A673 (cell line): Measurements from ENCODE around the gene CCL4. TPM values are rescaled to one million over a fixed set of nuclear protein-coding genes. Genes with fewer than 3 reads are reported as not detected.

Experiments used
- BruUV-seq: library from RNA; stranded (reverse); fragments of 400-500 nt; replicated peaks from 2 replicates; lab custom pipeline; 2021; lab: Mats Ljungman, UMichigan
- CTCF ChIA-PET: fragments of 300-600 bp; sonication (Branson Sonifier 250); formaldehyde crosslinking; loops from one replicate; lab custom pipeline; 2022; ENCODE audit warnings: antibody characterized with exemption; lab: Charles Lee
- POLR2A ChIA-PET: fragments of 300-600 bp; sonication (Branson Sonifier 250); formaldehyde crosslinking; loops from one replicate; lab custom pipeline; 2022; ENCODE audit warnings: antibody characterized with exemption; ENCODE audit not compliant: low non-redundant PET; lab: Charles Lee
- DNase-seq: peaks from one replicate; pipeline ENCODE4 v3.0.0-alpha.2; 2015; ENCODE audit warnings: low spot score
- H3K27ac ChIP-seq: fragments of 200-600 bp; sonication (generic); 2 replicates; pipeline ENCODE4 v1.5.1; 2016; ENCODE audit warnings: mixed run types, low read depth, mild to moderate bottlenecking, mixed read lengths, antibody characterized with exemption, low read length; ENCODE audit not compliant: poor library complexity, severe bottlenecking
- H3K27me3 ChIP-seq: fragments of 200-600 bp; sonication (generic); replicated peaks from 2 replicates; pipeline ENCODE4 v1.6.1; 2017; ENCODE audit warnings: mixed run types, low read depth, mild to moderate bottlenecking, mixed read lengths, antibody characterized with exemption, low read length; ENCODE audit not compliant: insufficient read depth, poor library complexity
- H3K36me3 ChIP-seq: fragments of 200-600 bp; sonication (generic); 2 replicates; pipeline ENCODE4 v1.6.1; 2016; ENCODE audit warnings: mixed run types, mild to moderate bottlenecking, mixed read lengths, antibody characterized with exemption, low read length; ENCODE audit not compliant: insufficient read depth, poor library complexity, severe bottlenecking
- H3K4me1 ChIP-seq: fragments of 200-600 bp; sonication (generic); 2 replicates; pipeline ENCODE4 v1.6.1; 2017; ENCODE audit warnings: mixed run types, mild to moderate bottlenecking, mixed read lengths, antibody characterized with exemption, low read length; ENCODE audit not compliant: insufficient read depth, poor library complexity, severe bottlenecking
- H3K4me3 ChIP-seq: fragments of 200-600 bp; sonication (generic); 2 replicates; pipeline ENCODE4 v1.5.1; 2016; ENCODE audit warnings: low read depth, mixed run types, mild to moderate bottlenecking, mixed read lengths, low read length; ENCODE audit not compliant: poor library complexity, severe bottlenecking
- H3K9me3 ChIP-seq: fragments of 200-600 bp; sonication (generic); 2 replicates; pipeline ENCODE4 v1.6.1; 2016; ENCODE audit warnings: mixed run types, low read depth, mild to moderate bottlenecking, mixed read lengths, antibody characterized with exemption, low read length; ENCODE audit not compliant: poor library complexity, severe bottlenecking
- CTCF ChIP-seq: fragments of 300-800, 200-600 bp; sonication (generic); conservative IDR thresholded peaks from 2 replicates; pipeline ENCODE4 v1.5.1; 2017; ENCODE audit warnings: low read depth, mild to moderate bottlenecking, antibody characterized with exemption, low read length, moderate library complexity, mixed read lengths
- EZH2 ChIP-seq: fragments of 200-600 bp; sonication (generic); IDR thresholded peaks from 2 replicates; pipeline ENCODE4 v1.6.1; 2017; ENCODE audit warnings: borderline replicate concordance, low read depth, mild to moderate bottlenecking, mixed read lengths, antibody characterized with exemption, low read length; ENCODE audit not compliant: poor library complexity, severe bottlenecking
- intact Hi-C: fragments of 100-400 bp; cut with micrococcal nuclease; formaldehyde crosslinking; loops from one replicate; pipeline ENCODE4 v1.10.0; 2022; ENCODE audit not compliant: unreplicated experiment
- total RNA-seq: library from RNA; stranded (reverse); gene quantifications from 2 replicates; pipeline ENCODE4 v1.2.3, GENCODE V29; 2021

CCL4 gene
- total RNA-seq, 1 experiment from 2014 or later: not detected

DNA sequence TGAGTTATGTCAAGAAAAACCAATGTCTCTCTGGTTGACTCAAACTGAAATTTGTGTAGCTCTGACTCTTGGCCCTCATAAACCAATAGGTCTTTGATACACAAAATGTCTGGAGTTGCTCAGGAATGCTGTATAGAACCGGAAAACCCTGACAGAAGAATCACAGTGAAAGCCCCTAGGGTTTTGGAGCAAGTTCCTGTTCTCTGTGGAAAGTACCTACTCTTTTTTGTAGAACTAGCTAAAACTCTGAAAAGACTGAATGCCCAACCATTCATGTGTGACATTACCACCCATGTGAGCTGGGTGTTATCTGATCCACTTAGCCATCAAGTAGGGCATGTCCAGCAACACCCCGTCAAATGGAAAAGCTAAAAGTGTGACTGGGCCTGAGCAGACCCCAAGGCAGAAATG is 28.8 kb downstream of the CCL4 start:
- Histone ChIP-seq H3K27ac (no peak overlapping the region), H3K4me1 (no peaks in the 10 kb centered on the region), H3K27me3 (no peaks in the 10 kb centered on the region), H3K36me3 (no peaks in the 10 kb centered on the region), H3K4me3 (no peak overlapping the region), H3K9me3 (no peaks in the 10 kb centered on the region)
- CTCF ChIA-PET: interaction anchor here (0.7 kb wide), 2 partner anchors 60 to 157 kb away, joined by 3 to 5 read pairs; no protein-coding TSS in a partner anchor
- POLR2A ChIA-PET: no interaction called here
- intact Hi-C loops: no loop called here
- DNase-seq: no peak
- BruUV-seq: no TSS peak
- TF ChIP-seq EZH2: no peak
- TF ChIP-seq CTCF: no peak

DNA sequence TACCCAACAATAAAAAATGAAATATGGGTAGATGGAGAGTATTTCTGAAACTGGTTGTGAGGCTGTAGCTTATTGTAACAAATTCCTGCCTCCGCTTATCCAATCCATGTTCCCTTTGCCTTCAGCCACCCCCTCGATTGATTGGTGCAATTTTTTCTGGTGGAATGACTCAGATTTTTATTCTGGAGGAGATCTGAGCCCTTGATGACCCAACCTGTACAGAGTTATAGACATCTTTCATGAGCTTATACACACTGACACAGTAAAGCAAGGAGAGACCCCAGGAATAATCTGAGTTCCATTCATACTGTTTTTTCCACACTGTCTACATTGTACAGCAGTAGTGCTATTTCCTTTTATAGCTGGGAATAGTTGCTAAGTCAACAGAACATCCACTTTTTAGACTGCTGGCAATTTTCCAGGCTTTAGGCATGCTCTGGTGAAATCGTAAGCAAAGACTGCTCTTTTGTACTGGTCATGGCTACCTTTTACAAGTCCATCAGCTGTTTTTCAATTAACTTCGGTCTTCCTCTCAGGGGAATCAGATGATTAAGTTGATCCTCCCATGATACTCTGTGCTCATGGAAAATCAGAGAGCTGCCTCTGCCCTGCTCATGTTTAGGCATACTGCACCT is 30.1 kb downstream of the CCL4 start:
- TF ChIP-seq EZH2 (no peak), CTCF (no peak)
- ChIA-PET POLR2A (no interaction called here), CTCF (no interaction called here)
- Histone ChIP-seq H3K4me1 (no peaks in the 10 kb centered on the region), H3K4me3 (no peak overlapping the region), H3K27me3 (no peaks in the 10 kb centered on the region), H3K27ac (no peak overlapping the region), H3K36me3 (no peaks in the 10 kb centered on the region), H3K9me3 (no peaks in the 10 kb centered on the region)
- peak; percentile 4 for DNase-seq
- BruUV-seq: no TSS peak
- intact Hi-C loops: no loop called here

DNA sequence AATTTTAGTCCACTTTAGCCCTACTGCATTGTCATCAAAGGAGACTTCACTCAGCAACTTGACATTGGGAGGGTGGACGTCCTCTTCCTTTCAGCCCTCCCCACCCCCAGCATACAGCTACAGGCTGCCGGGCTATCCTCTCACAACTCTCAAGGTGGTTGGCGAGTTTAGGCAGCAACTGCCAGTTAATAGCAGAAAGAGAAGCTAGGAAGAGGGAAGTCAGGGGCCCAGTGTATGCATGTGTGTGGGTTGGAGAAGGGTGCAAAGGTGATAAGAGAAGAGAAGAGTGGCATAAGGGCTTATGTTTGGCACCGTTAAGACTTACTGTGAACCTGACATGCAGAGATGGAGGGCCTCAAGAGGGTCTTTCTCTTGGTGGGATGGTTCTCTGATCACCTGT is 31.8 kb downstream of the CCL4 start:
- no peaks in the 10 kb centered on the region for H3K9me3 ChIP-seq
- H3K36me3 ChIP-seq: no peaks in the 10 kb centered on the region
- intact Hi-C loops: no loop called here
- H3K27me3 ChIP-seq: no peaks in the 10 kb centered on the region
- H3K4me1 ChIP-seq: no peaks in the 10 kb centered on the region
- no peak overlapping the region for H3K4me3 ChIP-seq
- DNase-seq: no peak
- POLR2A ChIA-PET: no interaction called here
- BruUV-seq: no TSS peak
- TF ChIP-seq CTCF (no peak), EZH2 (no peak)
- H3K27ac ChIP-seq: no peak overlapping the region
- CTCF ChIA-PET: no interaction called here
